GM18861 (cell line): Measurements from ENCODE around the gene DCTN3.

ENCODE experiments used
- ATAC-seq: cut with Tn5 transposase; IDR thresholded peaks from one replicate; pipeline ENCODE4 v1.9.1; 2021; ENCODE audit not compliant: unreplicated experiment

DCTN3 gene

DNA sequence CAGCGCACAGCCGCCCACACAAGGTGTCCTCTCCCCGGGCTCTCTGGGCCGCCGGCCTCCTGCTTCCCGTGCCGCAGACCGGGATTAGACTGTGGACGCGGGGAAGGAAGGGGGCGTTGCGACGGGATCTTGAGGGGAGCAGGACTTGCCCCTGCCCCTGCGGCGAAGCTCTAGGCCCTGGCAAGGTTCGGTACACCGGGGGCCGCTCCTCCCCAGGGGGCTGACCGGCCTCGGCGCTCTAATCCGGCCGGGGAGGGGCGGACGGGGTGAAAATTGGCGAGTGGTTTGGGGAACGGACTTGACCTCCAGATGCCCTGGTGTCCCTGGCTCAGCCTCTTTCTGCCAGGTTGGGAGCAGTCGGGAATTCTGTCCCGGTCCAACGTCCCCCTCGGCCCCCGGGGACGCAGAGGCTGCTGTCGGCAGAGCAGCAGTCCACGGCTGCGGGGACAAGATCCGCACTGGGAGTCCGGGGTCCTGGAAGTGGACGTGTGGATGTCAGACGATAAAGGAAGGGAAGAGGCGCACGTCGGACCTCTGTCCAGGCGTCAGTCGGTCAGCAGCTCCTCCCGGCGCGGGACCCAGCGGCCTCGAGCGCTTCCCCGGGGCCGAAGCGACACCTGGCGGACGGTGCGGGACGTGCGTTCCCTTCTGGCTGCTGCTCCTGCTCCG, 28.9 kb downstream of the DCTN3 start:
- no peak for ATAC-seq

DNA sequence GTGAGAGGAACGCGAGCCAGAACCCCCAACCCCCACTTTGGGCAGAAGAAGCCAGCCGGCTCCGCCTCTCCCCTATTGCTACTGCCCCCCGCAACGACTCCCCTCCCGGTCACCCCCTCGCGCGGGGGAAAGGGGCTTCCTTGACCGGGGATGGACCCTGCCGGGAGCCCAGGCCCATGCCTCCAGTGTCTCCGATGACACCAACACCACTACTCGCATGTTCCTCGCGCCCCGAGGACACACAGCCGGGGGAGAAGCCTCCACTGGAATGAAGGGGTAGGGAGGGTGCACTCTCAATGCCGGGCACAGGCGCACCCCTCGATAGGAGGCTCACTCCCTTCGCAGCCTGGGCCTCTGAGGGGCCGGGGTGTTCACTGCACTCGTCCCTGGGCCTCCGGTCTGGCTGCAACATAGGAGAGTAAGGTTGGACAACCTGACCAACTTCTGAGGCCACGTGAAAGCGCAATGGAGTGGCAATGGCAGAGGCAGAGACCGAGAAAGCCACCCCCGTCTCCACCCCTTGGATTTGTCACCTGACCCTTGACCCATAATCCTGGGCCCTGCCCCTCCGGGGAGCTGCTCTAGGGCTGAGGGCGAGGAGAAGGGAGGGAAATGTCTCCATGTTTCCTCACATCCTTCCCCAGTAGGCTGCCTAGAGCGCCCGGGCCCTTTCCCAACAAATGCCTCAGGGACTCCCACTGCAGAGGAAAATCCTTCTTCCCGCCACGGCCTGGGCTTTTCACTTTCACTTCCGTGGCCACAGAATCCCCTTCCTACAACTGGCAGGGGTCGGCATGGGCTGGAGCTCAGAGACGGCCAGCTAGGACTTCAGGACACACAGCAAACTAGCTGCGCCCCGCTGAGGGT, 29.7 kb downstream of the DCTN3 start:
- no peak for ATAC-seq

DNA sequence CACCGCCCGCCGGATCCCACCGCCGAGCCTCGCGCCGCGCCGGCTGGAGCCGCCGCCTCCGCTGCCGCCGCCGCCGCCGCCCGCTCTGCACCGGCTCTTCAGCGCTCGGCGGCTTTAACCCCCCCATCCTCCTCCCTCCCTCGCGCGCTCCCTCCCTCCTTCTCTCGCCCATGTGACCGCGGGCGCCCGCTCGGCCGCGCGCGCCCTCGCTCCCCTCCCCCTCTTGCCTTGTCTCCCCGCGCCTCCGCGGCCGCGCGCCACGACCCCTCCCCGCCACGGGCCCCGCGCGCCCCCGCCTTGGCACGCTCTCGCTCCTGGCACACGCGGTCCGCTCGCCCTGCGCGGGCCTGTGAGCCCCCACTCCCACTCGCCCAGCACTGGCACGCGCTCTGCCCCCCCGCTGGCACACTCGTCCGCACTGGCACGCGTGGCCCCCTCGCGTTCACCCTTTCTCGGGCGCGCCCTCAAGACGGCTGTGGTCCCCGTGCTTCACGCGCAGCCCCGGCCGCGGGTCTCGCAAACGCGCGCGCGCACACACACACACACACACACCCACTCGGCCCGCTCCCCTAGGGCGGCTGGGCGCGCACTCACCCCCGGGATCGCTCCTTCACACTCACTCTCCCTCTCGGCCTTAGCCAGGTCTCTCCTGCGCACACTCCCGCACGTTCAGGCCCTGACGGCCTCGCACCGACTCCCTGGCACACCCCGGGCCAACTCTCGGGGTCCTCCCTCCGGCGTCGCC, 30.5 kb downstream of the DCTN3 start, which contains the start of gene CNTFR:
Gene CNTFR (minus strand): TSS at position 89 of the 745 bp plus-strand sequence. CDS start 20,743 bp downstream, outside the sequence.
- no peak for ATAC-seq

DNA sequence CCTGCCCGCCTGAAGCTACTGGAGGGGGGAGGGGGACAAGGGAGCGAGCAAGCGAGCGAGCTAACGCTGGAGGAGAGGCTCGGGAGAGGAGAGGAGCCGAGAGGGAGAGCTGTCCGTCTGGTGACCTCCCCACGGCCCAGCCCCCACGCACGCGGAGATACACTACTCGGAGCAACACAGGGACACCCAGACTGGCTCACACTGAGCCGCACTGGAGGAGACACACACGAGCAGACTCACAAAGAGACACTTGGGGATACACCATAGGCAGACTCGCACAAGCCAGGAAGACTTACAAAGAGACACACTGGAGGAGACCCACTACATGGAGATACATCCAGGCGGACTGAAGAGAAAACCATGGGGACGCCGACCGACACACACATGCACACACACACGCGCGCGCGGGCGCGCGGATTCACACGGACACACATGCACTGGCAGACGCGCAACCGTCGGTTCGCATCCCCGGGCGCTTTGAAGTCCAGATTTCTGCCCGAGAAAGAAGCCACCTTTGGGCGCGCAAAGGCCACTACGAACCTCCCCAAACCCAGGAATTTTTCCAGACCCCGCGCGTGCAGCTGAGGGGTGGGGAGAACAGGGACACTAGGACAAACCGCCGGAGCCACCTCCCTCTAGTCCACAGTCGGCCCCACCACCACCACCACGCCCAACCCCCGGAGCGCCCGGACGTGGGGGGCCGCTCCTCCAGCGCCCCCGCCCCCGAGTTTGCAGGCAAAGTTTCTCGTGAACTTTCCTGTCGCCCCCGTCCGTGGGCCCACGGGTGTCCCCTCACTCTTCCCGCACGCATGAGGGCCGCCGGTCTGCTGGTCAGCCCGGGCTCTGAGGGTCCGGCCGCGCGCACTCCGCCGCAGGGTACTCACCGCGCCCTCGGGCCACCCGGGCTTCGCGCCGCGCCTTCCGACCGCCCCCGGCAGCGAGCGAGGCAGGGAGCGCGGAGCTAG, 31.3 kb downstream of the DCTN3 start:
- no peak for ATAC-seq

DNA sequence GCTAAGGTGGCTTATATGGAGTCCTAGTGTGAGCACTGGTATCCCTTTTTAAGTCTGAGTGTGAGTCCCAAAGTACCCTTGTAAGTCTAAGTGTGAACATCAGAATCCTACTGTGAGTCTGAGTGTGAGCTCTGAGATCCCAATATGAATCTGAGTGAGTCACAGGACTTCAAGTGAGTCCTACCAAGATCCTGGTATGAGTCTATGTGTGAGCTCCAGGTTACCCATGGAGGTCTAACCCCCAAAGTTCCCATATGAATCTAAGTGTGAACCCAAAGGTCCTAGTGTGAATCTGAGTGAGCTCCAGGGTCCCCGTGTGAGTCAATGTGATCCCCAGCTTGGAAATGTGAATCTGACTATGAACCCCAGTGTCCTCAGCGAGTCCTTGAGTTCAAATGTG, 33.0 kb downstream of the DCTN3 start:
- ATAC-seq: no peak

DNA sequence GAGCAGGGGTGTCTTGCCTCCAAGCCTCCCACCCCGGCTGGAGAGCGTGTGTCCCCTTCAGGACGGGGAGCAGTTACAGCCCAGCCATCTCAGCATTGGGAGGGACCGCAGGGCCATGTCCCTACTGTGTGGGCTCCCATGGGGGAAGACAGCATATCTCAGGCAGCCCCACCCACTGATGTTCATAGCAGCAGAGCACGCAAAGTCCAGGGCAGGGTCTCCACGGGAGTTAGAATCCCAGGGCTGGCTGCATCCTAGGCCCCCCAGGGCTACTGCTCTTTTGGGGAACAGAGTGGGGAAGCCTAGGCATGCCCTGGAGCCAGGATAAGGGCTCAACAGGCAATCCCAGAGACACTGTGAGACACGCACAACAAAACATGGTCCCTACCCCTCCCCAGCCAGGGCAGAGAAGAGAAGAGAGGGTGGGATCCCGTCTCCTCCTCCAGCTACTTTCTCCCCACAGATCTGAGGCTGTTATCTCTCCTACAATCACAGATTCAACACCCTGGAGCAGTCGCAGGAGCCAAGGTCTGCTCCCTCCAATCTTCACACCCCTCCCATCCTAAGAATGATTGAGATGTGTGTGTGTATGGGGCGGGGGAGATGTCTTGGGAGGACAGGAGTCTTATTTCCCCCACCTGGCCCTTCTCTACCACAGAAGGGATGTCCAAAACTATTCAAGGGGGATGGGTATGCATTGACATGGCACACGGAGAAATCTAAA, 34.2 kb downstream of the DCTN3 start:
- ATAC-seq: no peak

DNA sequence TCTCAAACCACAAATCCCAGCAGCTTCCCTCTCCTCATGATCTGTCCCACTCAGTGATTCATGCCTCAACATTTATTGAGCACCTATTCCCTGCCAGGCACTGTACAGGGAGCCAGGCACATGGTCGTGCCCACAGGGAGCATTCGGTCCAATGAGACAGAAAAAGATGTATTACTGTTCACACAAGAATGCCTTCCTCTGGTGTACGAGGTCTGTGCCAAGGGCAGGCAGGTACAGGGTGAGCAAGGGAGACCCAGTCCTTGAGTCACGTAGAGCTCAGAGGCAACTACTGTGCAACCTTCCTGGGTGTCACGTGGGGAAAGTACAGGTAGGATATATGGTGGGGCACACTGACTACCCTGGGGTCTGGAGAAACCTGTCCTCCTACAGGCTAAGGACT, 35.3 kb downstream of the DCTN3 start:
- no peak for ATAC-seq

DNA sequence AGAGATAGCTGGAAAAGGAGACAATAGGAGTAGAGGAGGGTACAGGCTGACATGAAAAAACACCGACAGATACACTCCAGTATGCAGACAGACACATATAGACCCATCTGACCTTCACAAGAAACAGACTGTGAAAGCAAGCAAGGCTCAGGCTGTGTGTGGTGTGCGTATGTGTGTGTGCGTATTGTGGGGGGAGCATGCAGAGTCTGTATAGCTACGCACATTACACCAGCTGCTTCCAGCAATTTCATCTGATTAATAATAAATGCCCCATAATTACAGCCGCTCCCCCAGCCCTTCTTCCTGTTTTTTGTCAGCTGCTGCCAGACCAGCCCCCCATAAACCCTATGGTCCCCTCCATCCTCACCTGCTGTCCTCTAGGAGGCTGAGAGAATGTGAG, 37.5 kb downstream of the DCTN3 start:
- ATAC-seq: no peak

DNA sequence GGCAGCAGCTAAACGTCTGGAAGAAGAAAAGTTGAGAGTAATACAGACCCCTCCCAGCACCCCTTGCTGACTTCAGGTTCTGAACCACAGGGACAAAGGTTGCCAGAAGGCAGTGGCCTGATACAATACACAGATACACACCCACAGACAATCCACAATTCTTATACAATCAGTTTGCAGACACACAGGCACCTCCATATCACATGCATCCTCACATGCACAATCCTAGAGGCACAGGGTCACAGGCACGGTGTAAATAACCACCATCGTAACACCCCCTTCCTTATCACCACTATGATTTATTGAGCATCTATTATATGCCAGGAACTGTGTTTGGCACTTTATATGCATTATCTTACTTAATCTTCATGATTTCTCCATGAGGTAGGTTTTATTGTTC, 39.0 kb downstream of the DCTN3 start:
- ATAC-seq: no peak

DNA sequence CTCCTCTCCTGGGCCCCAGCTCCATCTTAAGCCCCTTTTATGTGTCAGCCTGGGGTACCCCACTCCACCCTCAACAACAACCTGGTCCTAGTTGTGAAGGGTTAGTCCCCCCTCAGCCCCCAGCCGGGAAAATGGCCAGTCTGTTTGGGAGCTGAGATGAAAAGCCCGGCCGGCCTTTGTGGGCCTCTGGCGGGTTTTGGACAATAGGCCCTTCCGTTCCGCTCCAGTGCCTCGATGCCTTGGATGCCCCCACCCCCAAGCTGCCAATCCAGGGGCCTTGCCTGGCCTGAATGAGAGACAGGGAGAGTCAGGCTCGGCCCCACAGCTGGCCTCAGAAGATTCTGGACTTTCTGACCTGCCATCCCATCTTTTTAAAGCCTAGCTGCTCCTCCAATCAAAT, 39.9 kb downstream of the DCTN3 start:
- ATAC-seq: no peak

DNA sequence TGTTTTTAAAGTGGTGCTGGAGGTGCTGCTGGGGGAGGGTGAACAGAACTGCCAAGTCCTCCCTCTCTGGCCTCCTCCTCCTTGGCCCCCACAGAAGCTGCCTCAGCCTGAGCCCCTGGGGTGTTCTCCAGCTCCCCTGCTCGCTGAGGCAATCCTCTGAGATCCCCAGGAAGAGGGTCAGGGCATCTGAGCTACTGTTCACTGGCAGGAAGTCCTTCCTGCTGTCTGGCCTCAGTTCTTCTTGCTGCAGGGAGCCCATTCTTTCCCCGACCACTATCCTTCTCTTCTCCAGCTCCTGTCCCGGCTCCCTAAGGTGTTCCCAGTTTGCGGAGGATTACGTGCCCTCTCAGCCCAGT, 40.5 kb downstream of the DCTN3 start:
- no peak for ATAC-seq

DNA sequence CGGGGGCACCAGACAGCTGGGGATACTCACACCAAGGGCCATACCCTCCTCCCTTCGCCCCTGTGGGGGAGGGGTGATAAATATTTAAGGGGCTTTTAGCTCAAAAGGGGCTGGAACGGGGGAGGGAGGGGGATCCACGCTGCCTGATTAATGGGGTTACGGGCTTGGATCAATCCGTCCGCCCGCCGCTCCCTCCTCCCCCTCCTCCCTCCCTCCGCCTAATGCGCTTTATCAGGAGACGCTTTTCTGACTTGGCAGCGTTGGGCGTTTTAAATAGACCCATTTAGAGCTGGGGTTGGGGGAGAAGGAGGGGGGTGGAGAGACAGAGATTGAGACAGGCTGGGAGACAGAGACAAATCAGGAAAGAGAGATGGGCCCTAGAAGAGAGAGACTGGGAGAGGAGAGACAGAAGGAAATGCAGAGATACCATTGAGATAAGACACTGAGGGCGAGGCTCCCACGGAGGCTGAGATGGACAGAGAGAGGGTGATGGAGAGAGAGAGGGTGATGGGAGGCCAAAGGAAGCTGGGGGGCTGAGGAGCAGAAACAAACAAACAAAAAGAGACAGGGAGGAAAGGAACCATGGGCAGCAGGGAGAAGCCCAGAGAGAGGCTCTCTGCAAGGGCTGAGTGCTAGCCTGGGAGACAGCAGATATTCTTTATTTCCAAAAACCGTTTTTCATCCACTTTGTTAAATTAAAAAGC, 41.0 kb downstream of the DCTN3 start:
- ATAC-seq: no peak

DNA sequence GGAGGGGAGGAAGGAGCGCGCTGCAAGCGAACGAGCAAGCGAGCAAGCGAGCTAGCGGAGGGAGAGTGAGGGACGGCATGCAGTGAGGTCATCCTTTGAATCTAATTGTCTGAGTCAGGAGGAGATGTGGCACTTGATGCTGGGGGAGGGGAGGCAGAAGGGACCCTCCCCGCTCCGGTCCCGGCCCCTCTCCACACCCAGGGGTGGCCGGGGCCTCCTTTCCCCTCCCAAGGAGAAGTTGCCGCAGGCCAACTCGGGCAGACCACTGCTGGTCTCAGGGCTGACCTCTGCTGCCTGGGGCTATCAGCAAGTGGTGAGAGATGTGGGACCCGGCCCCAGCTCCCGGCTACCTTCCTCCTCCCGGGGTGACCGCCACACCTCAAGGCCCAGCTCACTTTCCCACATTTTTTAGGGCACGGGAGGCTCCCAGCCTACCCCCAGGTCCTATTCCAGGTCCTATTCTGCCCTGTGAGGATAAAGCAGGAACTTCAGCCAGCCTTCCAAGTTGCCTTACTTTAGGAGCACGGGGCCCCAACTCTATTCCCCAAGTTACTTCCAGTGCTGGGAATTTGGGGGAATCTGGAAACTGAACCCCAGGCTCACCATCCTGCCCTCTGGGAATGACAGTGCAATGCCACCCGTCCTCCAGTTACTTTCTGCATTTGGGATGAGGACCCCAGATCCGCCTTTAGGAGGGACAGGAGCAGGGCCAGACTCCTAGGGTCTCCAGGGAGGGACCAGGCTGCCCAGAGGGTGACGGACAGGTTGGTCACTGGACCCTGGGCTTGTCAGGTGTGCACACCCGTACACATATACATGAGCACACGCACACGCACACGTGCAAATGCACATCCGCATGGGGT, 41.8 kb downstream of the DCTN3 start:
- ATAC-seq: no peak

DNA sequence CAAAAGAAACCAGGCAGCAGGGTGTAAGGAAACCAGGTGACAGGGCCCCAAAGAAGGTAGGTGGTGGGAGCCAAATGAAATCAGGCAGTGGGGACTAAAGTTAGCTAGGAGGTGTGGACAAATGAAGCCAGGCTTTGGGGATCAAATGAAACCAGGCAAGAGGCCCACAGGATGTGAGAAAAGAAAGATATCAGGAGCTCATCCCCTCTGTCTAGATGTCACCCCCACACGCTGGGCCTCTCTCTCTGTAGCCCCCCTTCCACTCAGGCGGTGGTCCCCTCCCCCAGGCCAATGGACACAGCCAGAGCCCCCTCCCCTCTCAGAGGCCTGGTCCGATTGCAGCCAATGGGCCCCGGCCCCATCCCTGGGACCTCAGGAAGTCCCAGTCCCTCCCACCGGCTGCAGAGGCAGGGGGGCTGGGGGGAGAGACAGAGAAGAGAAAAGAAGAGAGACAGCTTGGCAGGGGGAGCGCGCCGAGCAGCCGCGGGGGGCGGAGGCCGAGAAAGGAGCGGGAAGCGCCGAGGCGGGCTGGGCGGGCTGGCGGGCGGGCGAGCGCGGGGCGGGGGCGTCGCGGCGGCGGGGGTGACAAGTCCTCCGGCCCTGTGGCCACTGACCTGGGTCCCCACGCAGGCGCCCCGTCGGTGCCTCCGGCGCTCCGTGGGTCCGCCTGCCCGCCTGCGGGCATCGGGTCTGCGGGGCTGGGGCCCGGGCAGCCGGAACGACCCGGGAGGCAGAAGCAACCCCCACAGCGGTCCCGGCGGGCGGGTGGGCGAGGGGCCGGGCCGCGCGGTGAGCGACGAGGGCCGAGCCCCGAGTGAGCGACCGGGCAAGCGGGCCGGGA, 42.7 kb downstream of the DCTN3 start:
- ATAC-seq: no peak

DNA sequence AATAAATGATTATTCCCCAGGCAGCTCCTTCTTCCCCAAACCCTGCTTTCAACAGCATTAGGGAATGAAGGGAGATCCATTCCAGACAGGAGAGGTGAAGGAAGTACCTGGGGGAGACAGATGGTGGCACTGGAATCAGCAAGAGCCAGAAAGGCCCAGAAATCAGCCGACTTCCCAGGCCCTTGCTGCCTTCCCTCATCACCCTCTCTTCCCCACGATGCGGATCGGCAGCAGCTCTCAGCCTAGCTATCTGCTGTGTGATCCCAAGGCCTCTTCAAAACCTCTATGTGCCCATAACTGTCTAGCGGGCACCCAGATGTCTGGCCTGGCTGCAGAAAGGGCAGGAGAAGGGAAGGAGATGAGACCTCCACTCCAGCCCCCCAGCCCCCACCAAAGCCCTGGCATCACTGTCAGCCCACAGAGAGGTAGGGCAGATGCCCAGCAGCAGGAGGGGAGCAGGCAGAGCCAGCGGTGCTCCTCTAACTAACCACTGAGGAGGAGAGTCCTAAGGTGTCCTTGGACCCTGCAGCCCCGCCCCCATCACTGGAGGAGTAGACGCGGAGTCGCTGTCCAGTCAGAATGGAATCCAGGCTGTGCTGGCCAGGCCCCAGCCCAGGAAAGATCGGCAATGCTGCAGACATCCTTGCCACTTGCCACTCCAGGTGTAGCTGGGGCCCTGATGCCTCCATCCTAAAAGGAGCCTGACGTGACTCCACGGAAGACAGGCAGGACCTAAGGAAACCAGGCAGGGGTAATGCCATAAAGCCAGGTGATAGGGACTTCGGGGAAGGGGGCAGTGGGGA, 43.5 kb downstream of the DCTN3 start:
- no peak for ATAC-seq

DNA sequence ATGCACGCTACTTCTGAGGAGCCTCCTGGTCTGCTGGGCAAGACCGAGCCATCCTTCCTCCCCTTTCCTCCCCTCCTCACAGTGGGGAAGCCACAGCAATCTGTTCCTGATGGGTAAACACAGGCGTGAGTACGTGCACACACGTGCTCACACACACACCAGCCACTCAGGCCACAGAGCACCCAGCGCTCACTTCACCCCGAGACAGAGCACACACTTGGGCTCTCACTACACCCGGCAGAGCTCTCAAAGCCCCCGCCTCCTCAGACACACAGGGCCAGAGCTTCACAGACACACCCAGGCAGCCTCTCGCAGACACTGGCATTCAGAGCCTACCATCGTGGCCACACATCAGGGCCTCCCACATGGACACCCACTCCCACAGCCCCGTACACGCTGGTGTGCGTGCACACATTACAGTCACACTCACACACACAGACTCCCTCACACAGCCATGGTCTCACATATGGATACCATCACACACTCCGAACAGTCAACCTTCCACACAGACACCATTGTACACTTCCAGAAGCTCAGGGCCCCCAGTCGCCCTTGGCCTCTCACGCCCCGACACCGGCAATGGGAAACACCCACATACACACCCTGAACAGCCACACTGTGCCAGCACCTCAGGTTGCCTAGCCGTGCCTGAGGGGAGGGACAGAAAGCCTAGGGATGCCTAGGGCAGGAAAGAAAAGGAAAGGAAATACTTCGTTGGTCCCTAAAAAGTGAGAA, 44.3 kb downstream of the DCTN3 start:
- ATAC-seq: no peak
